ENCODE results near the gene SOX5.

SOX5 gene

GRCh38 chr12:23949348-23950209, at the start of gene SOX5:
TSS of gene SOX5 (minus strand) at chr12:23949670. CDS start at chr12:23949601, 69 bp downstream.
- no peak for DNase-seq (ENCODE audit: low spot score)

GRCh38 chr12:23987046-23987445, 37.6 kb upstream of the SOX5 start:
- DNase-seq (ENCODE audit: low spot score), result no peak

- no peak for DNase-seq (ENCODE audit: low spot score)
Observed at GRCh38 chr12:23980826-23981225, 31.4 kb upstream of the SOX5 start.

GRCh38 chr12:23964812-23965211, 15.3 kb upstream of the SOX5 start:
- no peak for DNase-seq (ENCODE audit: low spot score)

GRCh38 chr12:23959826-23960225, 10.4 kb upstream of the SOX5 start:
- DNase-seq (ENCODE audit: low spot score), result no peak

- no peak for DNase-seq (ENCODE audit: low spot score)
Observed at GRCh38 chr12:23954332-23954731, 4.9 kb upstream of the SOX5 start.

GRCh38 chr12:23952071-23952470, 2.6 kb upstream of the SOX5 start:
- no peak for DNase-seq (ENCODE audit: low spot score)

- no peak for DNase-seq (ENCODE audit: low spot score)
Observed at GRCh38 chr12:23950775-23951451, 1.4 kb upstream of the SOX5 start.

GRCh38 chr12:23950210-23950774, 822 bp upstream of the SOX5 start:
- DNase-seq (ENCODE audit: low spot score), result no peak

- no peak for DNase-seq (ENCODE audit: low spot score)
Observed at GRCh38 chr12:23948291-23948690, 1.2 kb downstream of the SOX5 start.

GRCh38 chr12:23947395-23947794, 2.1 kb downstream of the SOX5 start:
- DNase-seq (ENCODE audit: low spot score), result no peak

GRCh38 chr12:23945249-23945648, 4.2 kb downstream of the SOX5 start:
- DNase-seq (ENCODE audit: low spot score), result no peak

- no peak for DNase-seq (ENCODE audit: low spot score)
Observed at GRCh38 chr12:23944067-23944466, 5.4 kb downstream of the SOX5 start.

GRCh38 chr12:23942841-23943240, 6.6 kb downstream of the SOX5 start:
- no peak for DNase-seq (ENCODE audit: low spot score)

GRCh38 chr12:23941780-23942179, 7.7 kb downstream of the SOX5 start:
- no peak for DNase-seq (ENCODE audit: low spot score)

GRCh38 chr12:23938422-23938821, 11.0 kb downstream of the SOX5 start:
- no peak for DNase-seq (ENCODE audit: low spot score)

- no peak for DNase-seq (ENCODE audit: low spot score)
Observed at GRCh38 chr12:23931176-23931575, 18.3 kb downstream of the SOX5 start.

- DNase-seq (ENCODE audit: low spot score), result no peak
Observed at GRCh38 chr12:23930599-23930998, 18.9 kb downstream of the SOX5 start.

GRCh38 chr12:23929906-23930305, 19.6 kb downstream of the SOX5 start:
- DNase-seq (ENCODE audit: low spot score), result no peak

- no peak for DNase-seq (ENCODE audit: low spot score)
Observed at GRCh38 chr12:23927907-23928306, 21.6 kb downstream of the SOX5 start.

- no peak for DNase-seq (ENCODE audit: low spot score)
Observed at GRCh38 chr12:23921099-23921856, 28.2 kb downstream of the SOX5 start.

GRCh38 chr12:23911574-23911973, 37.9 kb downstream of the SOX5 start:
- no peak for DNase-seq (ENCODE audit: low spot score)
